WTC11 (cell line): ENCODE results near the gene TM9SF1. TPM values are rescaled to one million over a fixed set of nuclear protein-coding genes. Genes with fewer than 3 reads are reported as not detected.

Experiments
- ATAC-seq: fragments of 200-7000 bp; cut with Tn5 transposase; 2 replicates; pipeline ENCODE4 v1.10.0; 2021; ENCODE audit warnings: mild to moderate bottlenecking, moderate library complexity
- CTCF ChIA-PET: fragments of 300-600 bp; sonication (Branson Sonifier 250); formaldehyde crosslinking; loops from one replicate; lab custom pipeline; 2021; ENCODE audit warnings: antibody characterized with exemption; lab: Charles Lee
- POLR2A ChIA-PET: fragments of 350-600 bp; sonication (Branson Sonifier 250); formaldehyde crosslinking; loops from one replicate; lab custom pipeline; 2021; ENCODE audit warnings: antibody characterized with exemption; lab: Charles Lee
- DNase-seq: peaks from one replicate; pipeline ENCODE4 v3.0.0; 2021; ENCODE audit warnings: low spot score
- H3K27ac Mint-ChIP-seq: 2 replicates; pipeline ENCODE4 v1.8.0; 2021; ENCODE audit warnings: mixed read lengths
- H3K27me3 Mint-ChIP-seq: 2 replicates; pipeline ENCODE4 v1.8.0; 2021; ENCODE audit warnings: low read depth, mild to moderate bottlenecking, moderate library complexity, mixed read lengths
- H3K36me3 Mint-ChIP-seq: 2 replicates; pipeline ENCODE4 v1.8.0; 2021; ENCODE audit warnings: mixed read lengths
- H3K4me1 Mint-ChIP-seq: 2 replicates; pipeline ENCODE4 v1.8.0; 2022; ENCODE audit warnings: mixed read lengths
- H3K4me3 Mint-ChIP-seq: 2 replicates; pipeline ENCODE4 v1.8.0; 2021; ENCODE audit warnings: mild to moderate bottlenecking, moderate library complexity, mixed read lengths
- H3K9me3 Mint-ChIP-seq: 2 replicates; pipeline ENCODE4 v1.8.0; 2021; ENCODE audit warnings: mixed read lengths
- AFF4 ChIP-seq: sonication (generic); formaldehyde crosslinking; IDR thresholded peaks from 2 replicates; pipeline ENCODE4 v1.8.1; 2023; ENCODE audit warnings: mild to moderate bottlenecking, missing genetic modification reagents, borderline replicate concordance
- CREM ChIP-seq: sonication (generic); formaldehyde crosslinking; IDR thresholded peaks from 2 replicates; pipeline ENCODE4 v1.8.1; 2022; ENCODE audit warnings: mild to moderate bottlenecking, missing genetic modification reagents, moderate library complexity
- E2F5 ChIP-seq: sonication (generic); formaldehyde crosslinking; IDR thresholded peaks from 2 replicates; pipeline ENCODE4 v1.8.1; 2022; ENCODE audit warnings: mild to moderate bottlenecking, moderate library complexity, missing genetic modification reagents
- ESRRA ChIP-seq: sonication (generic); formaldehyde crosslinking; IDR thresholded peaks from 2 replicates; pipeline ENCODE4 v1.8.1; 2022; ENCODE audit warnings: mild to moderate bottlenecking, missing genetic modification reagents, borderline replicate concordance
- FOXP1 ChIP-seq: sonication (generic); formaldehyde crosslinking; IDR thresholded peaks from 2 replicates; pipeline ENCODE4 v1.8.0; 2022; ENCODE audit warnings: missing genetic modification reagents, mild to moderate bottlenecking, moderate library complexity, borderline replicate concordance
- GRHL2 ChIP-seq: fragments of 250-450 bp; sonication (Bioruptor Pico); IDR thresholded peaks from 2 replicates; pipeline ENCODE4 v1.8.0; 2022; ENCODE audit warnings: mild to moderate bottlenecking, moderate library complexity; ENCODE audit not compliant: insufficient replicate concordance, severe bottlenecking
- IRF1 ChIP-seq: sonication (generic); formaldehyde crosslinking; IDR thresholded peaks from 2 replicates; pipeline ENCODE4 v1.8.0; 2023; ENCODE audit warnings: missing genetic modification reagents
- JUN ChIP-seq: sonication (generic); formaldehyde crosslinking; IDR thresholded peaks from 2 replicates; pipeline ENCODE4 v1.8.0; 2023; ENCODE audit warnings: mild to moderate bottlenecking, missing genetic modification reagents
- MLX ChIP-seq: sonication (generic); formaldehyde crosslinking; IDR thresholded peaks from 2 replicates; pipeline ENCODE4 v1.8.1; 2023; ENCODE audit warnings: mild to moderate bottlenecking, missing genetic modification reagents, moderate library complexity
- MXD4 ChIP-seq: fragments of 250-450 bp; sonication (Bioruptor Pico); IDR thresholded peaks from 2 replicates; pipeline ENCODE4 v1.8.0; 2021; ENCODE audit warnings: mild to moderate bottlenecking, moderate library complexity, borderline replicate concordance
- PRDM15 ChIP-seq: sonication (generic); formaldehyde crosslinking; IDR thresholded peaks from 2 replicates; pipeline ENCODE4 v1.8.0; 2022; ENCODE audit warnings: missing genetic modification reagents
- TCF7 ChIP-seq: sonication (generic); formaldehyde crosslinking; IDR thresholded peaks from 2 replicates; pipeline ENCODE4 v1.8.0; 2022; ENCODE audit warnings: mild to moderate bottlenecking, low read depth, missing genetic modification reagents, moderate library complexity
- TEAD4 ChIP-seq: sonication (generic); formaldehyde crosslinking; IDR thresholded peaks from 2 replicates; pipeline ENCODE4 v1.8.0; 2022; ENCODE audit warnings: mild to moderate bottlenecking, missing genetic modification reagents
- ZBTB43 ChIP-seq: sonication (generic); formaldehyde crosslinking; IDR thresholded peaks from 2 replicates; pipeline ENCODE4 v1.8.1; 2023; ENCODE audit warnings: mild to moderate bottlenecking, missing genetic modification reagents
- ZNF219 ChIP-seq: sonication (generic); formaldehyde crosslinking; IDR thresholded peaks from 2 replicates; pipeline ENCODE4 v1.8.0; 2023; ENCODE audit warnings: missing genetic modification reagents, mild to moderate bottlenecking, borderline replicate concordance
- ZNF263 ChIP-seq: sonication (generic); formaldehyde crosslinking; IDR thresholded peaks from 2 replicates; pipeline ENCODE4 v1.8.1; 2022; ENCODE audit warnings: low read depth, mild to moderate bottlenecking, moderate library complexity, missing genetic modification reagents
- ZNF416 ChIP-seq: fragments of 250-450 bp; sonication (Bioruptor Pico); IDR thresholded peaks from 2 replicates; pipeline ENCODE4 v1.9.0; 2021; ENCODE audit warnings: mild to moderate bottlenecking, inconsistent platforms
- ZNF512 ChIP-seq: sonication (generic); formaldehyde crosslinking; IDR thresholded peaks from 2 replicates; pipeline ENCODE4 v1.8.1; 2022; ENCODE audit warnings: missing genetic modification reagents, borderline replicate concordance
- total RNA-seq: library from RNA; stranded (reverse); gene quantifications from 3 replicates; pipeline ENCODE4 v1.2.3, GENCODE V29; 2021

Gene TM9SF1
- total RNA-seq, 1 experiment from 2014 or later, result 27.9 TPM

- Mint-ChIP-seq H3K36me3 (peaks cover 30% of the 10 kb centered on the region), H3K4me1 (peaks cover 23% of the 10 kb centered on the region), H3K4me3 (peak overlapping the region; percentile 96), H3K9me3 (no peaks in the 10 kb centered on the region), H3K27ac (peak overlapping the region; percentile 99), H3K27me3 (no peaks in the 10 kb centered on the region; the same call in 1 of the 2 replicates)
- ChIA-PET CTCF (interaction anchor here (0.9 to 2.7 kb wide), 15 partner anchors 8 to 217 kb away, joined by 3 to 15 read pairs (median 8); partner anchors contain the start of genes CIDEB, DCAF11, DHRS1 and IPO4), POLR2A (interaction anchor here (0.6 to 2.1 kb wide), 17 partner anchors 9 to 581 kb away, joined by 3 to 21 read pairs (median 5); partner anchors contain the start of genes DCAF11, EMC9, IPO4 and IRF9)
- DNase-seq (no peak), ATAC-seq (no peak)
- TF ChIP-seq ZNF512 (CRISPR knock-in tag) (no peak), AFF4 (CRISPR knock-in tag) (no peak), ZNF416 (CRISPR knock-in tag) (no peak), CREM (CRISPR knock-in tag) (no peak), JUN (CRISPR knock-in tag) (no peak), MXD4 (CRISPR knock-in tag) (no peak), ZNF263 (CRISPR knock-in tag) (no peak), TEAD4 (no peak), PRDM15 (no peak), FOXP1 (no peak), ESRRA (no peak), ZBTB43 (CRISPR knock-in tag) (no peak), MLX (CRISPR knock-in tag) (no peak), IRF1 (CRISPR knock-in tag) (no peak), TCF7 (CRISPR knock-in tag) (no peak), ZNF219 (no peak), GRHL2 (CRISPR knock-in tag) (no peak), E2F5 (CRISPR knock-in tag) (no peak)
Measured at GRCh38 chr14:24213866-24214662, 18.8 kb upstream of the TM9SF1 start.
